Dermis microvascular lymphatic vessel endothelial cell (primary cell): ENCODE measurements around the gene WRAP73. TPM values are rescaled to one million over a fixed set of nuclear protein-coding genes. Genes with fewer than 3 reads are reported as not detected.

Experiments used
- DNase-seq, 2 donors: peaks; one replicate each; pipeline versions ENCODE4 v3.0.0 to v3.0.0-alpha.2; 2010; ENCODE audit warnings: low read depth in 2 of 2
- total RNA-seq: library from RNA; depleted of rRNA; stranded (reverse); fragments of >200 nt; gene quantifications from 2 replicates; pipeline ENCODE4 v1.2.1, GENCODE V29; 2014

Gene WRAP73
- 16.2 and 22.4 TPM in 2 replicates for total RNA-seq

- DNase-seq, result peak; percentile 74 to 92
These were observed at the start of gene WRAP73 for GRCh38 chr1:3649342-3650247. TSS of gene WRAP73 (minus strand) at chr1:3650103. CDS start at chr1:3649999, 104 bp downstream.

GRCh38 chr1:3699596-3699995 is 49.7 kb upstream of the WRAP73 start:
- DNase-seq, result no peak

- no peak for DNase-seq
These were observed 48.9 kb upstream of the WRAP73 start for GRCh38 chr1:3698660-3699408.

- no peak for DNase-seq
These were observed 47.9 kb upstream of the WRAP73 start for GRCh38 chr1:3697810-3698209.

GRCh38 chr1:3697104-3697503 is 47.2 kb upstream of the WRAP73 start:
- DNase-seq, result no peak

GRCh38 chr1:3696689-3697088 is 46.8 kb upstream of the WRAP73 start:
- DNase-seq, result no peak

GRCh38 chr1:3695326-3696217 is 45.7 kb upstream of the WRAP73 start:
- peak; percentile 9 to 42 for DNase-seq

- DNase-seq, result no peak
These were observed 43.4 kb upstream of the WRAP73 start for GRCh38 chr1:3693321-3693720.

- DNase-seq, result no peak
These were observed 42.7 kb upstream of the WRAP73 start for GRCh38 chr1:3692598-3692997.

GRCh38 chr1:3691421-3692204 is 41.7 kb upstream of the WRAP73 start:
- DNase-seq, result no peak

- DNase-seq, result no peak
These were observed 40.6 kb upstream of the WRAP73 start for GRCh38 chr1:3690282-3691065.

- no peak for DNase-seq
These were observed 39.3 kb upstream of the WRAP73 start for GRCh38 chr1:3689138-3689750.

- no peak for DNase-seq
These were observed 38.6 kb upstream of the WRAP73 start for GRCh38 chr1:3688356-3689137.

GRCh38 chr1:3687504-3687903 is 37.6 kb upstream of the WRAP73 start:
- no peak for DNase-seq

GRCh38 chr1:3685906-3686305 is 36.0 kb upstream of the WRAP73 start:
- DNase-seq, result no peak

GRCh38 chr1:3685222-3685621 is 35.3 kb upstream of the WRAP73 start:
- DNase-seq, result no peak

- DNase-seq, result peak in 1 of 2 donors; percentile 31
These were observed 34.1 kb upstream of the WRAP73 start for GRCh38 chr1:3683992-3684391.

GRCh38 chr1:3683197-3683596 is 33.3 kb upstream of the WRAP73 start:
- DNase-seq, result no peak
